ENCODE results near the gene SLC24A2. TPM values are rescaled to one million over a fixed set of nuclear protein-coding genes. Genes with fewer than 3 reads are reported as not detected.

The SLC24A2 gene
- total and polyA plus RNA-seq, 2 of the 8 experiments (the other 6 are each of a cell fraction or from before 2014, with no cell fraction given): 2.8 to 6.5 TPM

DNA sequence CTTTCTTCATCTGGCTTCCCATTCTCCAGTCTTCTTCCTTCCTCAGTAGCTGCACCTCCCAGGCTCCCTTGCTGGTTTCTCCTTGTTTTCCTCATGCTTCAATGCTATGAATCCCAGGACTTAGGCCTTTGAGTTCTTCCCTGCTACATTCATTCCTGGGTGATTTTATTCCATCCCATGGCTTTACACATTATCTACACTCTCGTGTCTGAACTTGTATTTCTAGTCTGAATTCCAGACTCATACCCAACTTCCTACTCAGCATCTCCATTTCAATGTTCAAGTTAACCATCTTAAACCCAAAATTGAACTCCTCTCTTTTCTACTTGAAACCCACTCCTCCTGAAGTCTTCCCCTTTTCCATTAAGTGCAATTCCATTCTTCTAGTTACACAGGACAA, 20.0 kb downstream of the SLC24A2 start:
- no peak for TF ChIP-seq RXRA (IDR thresholded peaks at IDR 0.05; ENCODE audit: insufficient read depth, low read depth, low read length)
- TF ChIP-seq, protein P1, sequence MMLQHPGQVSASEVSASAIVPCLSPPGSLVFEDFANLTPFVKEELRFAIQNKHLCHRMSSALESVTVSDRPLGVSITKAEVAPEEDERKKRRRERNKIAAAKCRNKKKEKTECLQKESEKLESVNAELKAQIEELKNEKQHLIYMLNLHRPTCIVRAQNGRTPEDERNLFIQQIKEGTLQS (IDR thresholded peaks at IDR 0.05; ENCODE audit: insufficient read depth, low read depth, low read length): no peak
- no peak for TF ChIP-seq CHD1 (IDR thresholded peaks at IDR 0.05; ENCODE audit: low read depth, low read length)
- TF ChIP-seq SIRT6 (IDR thresholded peaks at IDR 0.05; ENCODE audit: low read length): no peak
- TF ChIP-seq SIX5 (IDR thresholded peaks at IDR 0.05; ENCODE audit: low read depth, low read length): no peak
- Histone ChIP-seq H2BK12ac (ENCODE audit: low read depth, low read length) (no peak overlapping the region), H3K4me2 (ENCODE audit: insufficient read depth in 1 of 2, low read depth in 2 of 2, low read length in 2 of 2) (no peak overlapping the region), H3K79me1 (ENCODE audit: low read depth, low read length) (no peaks in the 10 kb centered on the region), H3K79me2 (ENCODE audit: control insufficient read depth in 1 of 2, insufficient read depth in 2 of 2, low read length in 2 of 2) (no peaks in the 10 kb centered on the region), H2AFZ (ENCODE audit: low read length) (no peak overlapping the region), H2AK5ac (ENCODE audit: low read depth, low read length) (no peak overlapping the region), H3K18ac (ENCODE audit: extremely low read depth, low read length) (no peak overlapping the region), H3K4ac (replicated peaks; ENCODE audit: insufficient read length, low read depth, low read length) (no peak overlapping the region), H3K23ac (ENCODE audit: insufficient read length) (no peak overlapping the region), H3K27me3 (replicated peaks in 1 of 4; ENCODE audit: control insufficient read depth in 3 of 4, extremely low read depth in 1 of 4, insufficient read depth in 3 of 4, low read length in 3 of 4) (no peaks in the 10 kb centered on the region), H3K23me2 (ENCODE audit: low read depth, low read length) (no peaks in the 10 kb centered on the region), H2BK120ac (replicated peaks; ENCODE audit: low read depth, low read length) (no peak overlapping the region), H2BK15ac (ENCODE audit: low read length) (no peak overlapping the region), H3K36me3 (ENCODE audit: control insufficient read depth in 2 of 4, insufficient read depth in 4 of 4, low read length in 3 of 4) (no peaks in the 10 kb centered on the region), H3K14ac (ENCODE audit: insufficient read length) (no peak overlapping the region), H4K91ac (replicated peaks; ENCODE audit: insufficient read length, low read length) (no peak overlapping the region), H4K5ac (ENCODE audit: insufficient read length, low read depth, low read length) (no peak overlapping the region), H4K8ac (ENCODE audit: extremely low read depth, insufficient read depth, low read length) (no peak overlapping the region), H3K4me3 (ENCODE audit: extremely low read depth in 1 of 4, insufficient read depth in 2 of 4, low read depth in 3 of 4, low read length in 4 of 4) (no peak overlapping the region), H3K9ac (replicated peaks in 1 of 4; ENCODE audit: extremely low read depth in 1 of 4, low read depth in 3 of 4, low read length in 3 of 4) (no peak overlapping the region), H4K20me1 (replicated peaks in 1 of 2; ENCODE audit: control insufficient read depth in 1 of 2, insufficient read depth in 2 of 2, low read length in 2 of 2) (no peaks in the 10 kb centered on the region), H2BK5ac (ENCODE audit: low read depth, low read length) (no peak overlapping the region), H3K27ac (ENCODE audit: low read depth, low read length) (no peak overlapping the region), H3K9me3 (ENCODE audit: insufficient read depth in 2 of 2, low read depth in 1 of 2, low read length in 1 of 2) (peaks cover 4 to 20% of the 10 kb centered on the region in 2 experiments; a peak in 3 of 4 replicates), H3K56ac (replicated peaks; ENCODE audit: insufficient read length, low read depth, low read length) (no peak overlapping the region), H3K4me1 (replicated peaks in 1 of 4; ENCODE audit: control insufficient read depth in 3 of 4, insufficient read depth in 4 of 4, low read length in 3 of 4) (no peaks in the 10 kb centered on the region), H2BK20ac (ENCODE audit: low read length) (no peak overlapping the region)
- ChIA-PET POLR2A (ENCODE audit: partially characterized antibody) (no interaction called here), CTCF (ENCODE audit: partially characterized antibody) (interaction anchor here (1.4 kb wide), 1 partner anchor 303 kb away, joined by 3 read pairs; no protein-coding TSS in a partner anchor)
- no peak for DNase-seq (ENCODE audit: low read depth in 1 of 2, low spot score in 2 of 2)
- 0% methylated on average over 1 of the region's 1 CpG; no CpG with 5 or more reads in 1 of the 2 experiments for WGBS, 2 experiments (ENCODE audit: extremely low coverage in 1 of 2, insufficient coverage in 1 of 2, insufficient read length in 1 of 2, insufficient replicate concordance in 2 of 2, low coverage in 1 of 2, low lambda C conversion rate in 2 of 2, missing lambda C conversion rate in 1 of 2)
- FAIRE-seq: no peak
